Measurements from ENCODE around the gene SPOCK1. TPM values are rescaled to one million over a fixed set of nuclear protein-coding genes. Genes with fewer than 3 reads are reported as not detected.

SPOCK1 gene
- polyA plus RNA-seq, 2 of the 4 experiments (the other 2 are of a cell fraction): 28.9 to 40.8 TPM

- no peak for ATAC-seq
- POLR2A ChIA-PET: no interaction called here
- CTCF ChIA-PET: interaction anchor here (0.8 to 3.8 kb wide), 4 partner anchors 9 to 48 kb away, joined by 3 to 12 read pairs (median 6); partner anchors contain the start of gene SPOCK1
- H3K4me3 ChIP-seq: no peak overlapping the region
- no peak for DNase-seq (ENCODE audit: low read depth in 1 of 2, low spot score in 1 of 2)
- no peak overlapping the region for H3K27ac ChIP-seq
- H3K4me1 ChIP-seq: no peaks in the 10 kb centered on the region
- no peaks in the 10 kb centered on the region for H3K9me3 ChIP-seq
- no peak for FAIRE-seq
- WGBS (ENCODE audit: missing lambda C conversion rate): 48% methylated on average over 3 of the region's 3 CpGs
- TF ChIP-seq EHMT2 (IDR thresholded peaks at IDR 0.05; ENCODE audit: low read depth): no peak
- TF ChIP-seq BCL3 (IDR thresholded peaks at IDR 0.05): no peak
- no peak for TF ChIP-seq USF2 (IDR thresholded peaks at IDR 0.05)
- TF ChIP-seq, protein P1, sequence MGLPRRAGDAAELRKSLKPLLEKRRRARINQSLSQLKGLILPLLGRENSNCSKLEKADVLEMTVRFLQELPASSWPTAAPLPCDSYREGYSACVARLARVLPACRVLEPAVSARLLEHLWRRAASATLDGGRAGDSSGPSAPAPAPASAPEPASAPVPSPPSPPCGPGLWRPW (IDR thresholded peaks at IDR 0.05): no peak
- TF ChIP-seq RARB (CRISPR knock-in tag; IDR thresholded peaks at IDR 0.05): no peak
- TF ChIP-seq CBX8 (IDR thresholded peaks at IDR 0.05): no peak
- no peak for TF ChIP-seq GATA3 (IDR thresholded peaks at IDR 0.05; ENCODE audit: borderline replicate concordance)
- TF ChIP-seq CHD4 (IDR thresholded peaks at IDR 0.05; ENCODE audit: borderline replicate concordance): no peak
- no peak for TF ChIP-seq MAFK (IDR thresholded peaks at IDR 0.05; ENCODE audit: partially characterized antibody)
- no peak for TF ChIP-seq MYC (IDR thresholded peaks at IDR 0.05; ENCODE audit: borderline replicate concordance, low read length)
- TF ChIP-seq CHD2 (IDR thresholded peaks at IDR 0.05; ENCODE audit: low read length, partially characterized antibody): no peak
- TF ChIP-seq HDAC2 (IDR thresholded peaks at IDR 0.05): no peak
- TF ChIP-seq EHF (CRISPR knock-in tag; IDR thresholded peaks at IDR 0.05): no peak
- no peak for TF ChIP-seq ATOH8 (CRISPR knock-in tag; IDR thresholded peaks at IDR 0.05; ENCODE audit: low read depth)
- no peak for TF ChIP-seq RCOR1 (IDR thresholded peaks at IDR 0.05; ENCODE audit: low read depth, low read length)
- TF ChIP-seq TFCP2L1 (CRISPR knock-in tag; IDR thresholded peaks at IDR 0.05): no peak
- H3K4me2 ChIP-seq: no peak overlapping the region
Observed at GRCh38 chr5:137450759-137451158, 48.4 kb downstream of the SPOCK1 start.

GRCh38 chr5:137448868-137449267, 50.3 kb downstream of the SPOCK1 start:
- H3K4me3 ChIP-seq: no peak overlapping the region
- CTCF ChIA-PET: no interaction called here
- no peak overlapping the region for H3K27ac ChIP-seq
- FAIRE-seq (no peak), DNase-seq (ENCODE audit: low read depth in 1 of 2, low spot score in 1 of 2) (no peak), ATAC-seq (no peak)
- POLR2A ChIA-PET: no interaction called here
- no peaks in the 10 kb centered on the region for H3K4me1 ChIP-seq
- H3K4me2 ChIP-seq: no peak overlapping the region
- TF ChIP-seq JUN (IDR thresholded peaks at IDR 0.05) (no peak), KDM5A (IDR thresholded peaks at IDR 0.05) (no peak), PHF8 (IDR thresholded peaks at IDR 0.05; ENCODE audit: borderline replicate concordance, low read depth) (no peak)
- H3K9me3 ChIP-seq: no peaks in the 10 kb centered on the region
- WGBS (ENCODE audit: missing lambda C conversion rate): 46% methylated on average over 3 of the region's 3 CpGs

DNA sequence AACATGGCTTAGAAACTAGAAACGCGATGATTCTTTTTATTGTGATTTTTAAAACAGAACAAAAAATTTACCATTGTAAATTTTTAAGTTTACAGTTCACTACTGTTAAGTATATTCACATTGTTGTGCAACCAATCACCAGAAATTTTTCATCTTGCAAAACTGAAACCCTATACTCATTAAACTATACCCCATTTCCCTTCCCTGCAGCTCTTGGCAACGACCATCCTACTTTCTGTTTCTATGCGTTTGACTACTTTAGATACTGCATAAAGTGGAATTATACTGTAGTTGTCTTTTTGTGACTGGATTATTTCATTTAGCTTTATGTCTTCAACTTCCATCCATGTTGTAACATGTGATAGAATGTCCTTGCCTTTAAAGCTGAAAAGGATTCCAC, 52.5 kb downstream of the SPOCK1 start:
- no peak overlapping the region for H3K27ac ChIP-seq
- POLR2A ChIA-PET: no interaction called here
- no peak overlapping the region for H3K4me2 ChIP-seq
- TF ChIP-seq CHD2 (IDR thresholded peaks at IDR 0.05; ENCODE audit: low read length, partially characterized antibody) (no peak), JUNB (IDR thresholded peaks at IDR 0.05) (no peak), MAFK (IDR thresholded peaks at IDR 0.05; ENCODE audit: partially characterized antibody) (no peak), PHF8 (IDR thresholded peaks at IDR 0.05; ENCODE audit: borderline replicate concordance, low read depth) (no peak), NFE2L2 (conservative IDR thresholded peaks at IDR 0.05; ENCODE audit: low read length) (no peak), ELK1 (IDR thresholded peaks at IDR 0.05; ENCODE audit: low read depth, low read length) (no peak), ZSCAN20 (CRISPR knock-in tag; IDR thresholded peaks at IDR 0.05) (no peak), HOXB5 (CRISPR knock-in tag; IDR thresholded peaks at IDR 0.05) (no peak), KDM1A (IDR thresholded peaks at IDR 0.05; ENCODE audit: low read depth) (no peak), SMC3 (IDR thresholded peaks at IDR 0.05) (no peak)
- DNase-seq (ENCODE audit: low read depth in 1 of 2, low spot score in 1 of 2): no peak
- no peaks in the 10 kb centered on the region for H3K4me1 ChIP-seq
- H3K4me3 ChIP-seq: no peak overlapping the region
- WGBS (ENCODE audit: missing lambda C conversion rate): 64% methylated on average over 4 of the region's 4 CpGs
- no peaks in the 10 kb centered on the region for H3K9me3 ChIP-seq
- no peak for FAIRE-seq
- no peak for ATAC-seq
- CTCF ChIA-PET: interaction anchor here (1.6 kb wide), 1 partner anchor 52 kb away, joined by 3 read pairs; the partner anchor contains the start of gene SPOCK1
